OCI-LY1 (cell line): Measurements from ENCODE around the gene PALB2.

Experiments used
- CTCF ChIP-seq: fragments of 200-600 bp; sonication (generic), shearing (Covaris generic); IDR thresholded peaks from 2 replicates; pipeline ENCODE4 v1.5.1; 2017; ENCODE audit warnings: mild to moderate bottlenecking, antibody characterized with exemption, low read length, moderate library complexity, mixed read lengths
- EZH2 ChIP-seq: fragments of 200-600 bp; sonication (generic), shearing (Covaris generic); IDR thresholded peaks from 2 replicates; pipeline ENCODE4 v1.8.0; 2017; ENCODE audit warnings: borderline replicate concordance, mixed run types, mild to moderate bottlenecking, antibody characterized with exemption, low read length, moderate library complexity, mixed read lengths

GRCh38 chr16:23607726-23608125, 33.4 kb downstream of the PALB2 start:
- TF ChIP-seq CTCF (no peak), EZH2 (no peak)
